Suppressor macrophage treated with lipopolysaccharide for 1 hour (primary cell): ENCODE data around the gene HNRNPAB.
A peak's percentile ranks its signal among the peaks of the same experiment; 100 is the strongest.
"Not testable (repeated sequence)": the region's sequence is repeated elsewhere in the genome, so short reads cannot be mapped to it uniquely, and the experiment has no call there.

Experiments
- DNase-seq, 3 donors: peaks; one replicate each; pipeline ENCODE4 v3.0.0-alpha.2; 2020 to 2022

The HNRNPAB gene

DNA sequence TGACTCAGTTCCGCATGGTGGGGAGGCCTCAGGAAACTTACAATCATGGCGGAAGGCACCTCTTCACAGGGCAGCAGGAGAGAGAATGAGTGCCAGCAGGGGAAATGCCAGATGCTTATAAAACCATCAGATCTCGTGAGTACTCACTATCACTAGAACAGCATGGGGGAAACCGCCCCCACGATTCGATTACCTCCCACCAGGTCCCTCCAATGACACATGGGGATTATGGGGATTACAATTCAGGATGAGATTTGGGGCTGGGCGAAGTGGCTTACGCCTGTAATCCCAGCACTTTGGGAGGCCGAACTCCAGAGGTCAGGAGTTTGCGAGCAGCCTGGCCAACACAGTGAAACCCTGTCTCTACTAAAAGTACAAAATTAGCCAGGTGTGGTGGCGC lies 6.2 kb upstream of the HNRNPAB start:
- not testable (repeated sequence) for DNase-seq

DNA sequence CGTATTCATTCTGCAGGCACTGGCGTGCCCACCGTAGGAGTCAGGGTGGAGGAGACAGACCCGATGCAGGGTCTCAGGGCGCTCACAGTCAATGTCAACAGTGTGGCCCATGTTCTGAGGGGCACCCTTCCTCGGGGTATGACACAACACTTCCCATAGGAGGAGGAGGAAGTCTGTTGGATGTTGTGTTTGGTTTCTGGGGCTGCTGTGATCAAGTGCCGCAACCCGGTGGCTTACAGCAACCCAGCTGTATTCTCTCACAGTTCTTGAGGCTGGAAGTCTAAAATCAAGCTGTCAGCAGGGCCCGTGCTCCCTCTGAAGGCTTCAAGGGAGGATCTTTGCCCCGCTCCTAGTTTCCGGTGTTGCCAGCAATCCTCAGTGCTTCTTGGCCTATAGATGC lies 5.6 kb upstream of the HNRNPAB start:
- peak in 1 of 3 donors; percentile 18 for DNase-seq

DNA sequence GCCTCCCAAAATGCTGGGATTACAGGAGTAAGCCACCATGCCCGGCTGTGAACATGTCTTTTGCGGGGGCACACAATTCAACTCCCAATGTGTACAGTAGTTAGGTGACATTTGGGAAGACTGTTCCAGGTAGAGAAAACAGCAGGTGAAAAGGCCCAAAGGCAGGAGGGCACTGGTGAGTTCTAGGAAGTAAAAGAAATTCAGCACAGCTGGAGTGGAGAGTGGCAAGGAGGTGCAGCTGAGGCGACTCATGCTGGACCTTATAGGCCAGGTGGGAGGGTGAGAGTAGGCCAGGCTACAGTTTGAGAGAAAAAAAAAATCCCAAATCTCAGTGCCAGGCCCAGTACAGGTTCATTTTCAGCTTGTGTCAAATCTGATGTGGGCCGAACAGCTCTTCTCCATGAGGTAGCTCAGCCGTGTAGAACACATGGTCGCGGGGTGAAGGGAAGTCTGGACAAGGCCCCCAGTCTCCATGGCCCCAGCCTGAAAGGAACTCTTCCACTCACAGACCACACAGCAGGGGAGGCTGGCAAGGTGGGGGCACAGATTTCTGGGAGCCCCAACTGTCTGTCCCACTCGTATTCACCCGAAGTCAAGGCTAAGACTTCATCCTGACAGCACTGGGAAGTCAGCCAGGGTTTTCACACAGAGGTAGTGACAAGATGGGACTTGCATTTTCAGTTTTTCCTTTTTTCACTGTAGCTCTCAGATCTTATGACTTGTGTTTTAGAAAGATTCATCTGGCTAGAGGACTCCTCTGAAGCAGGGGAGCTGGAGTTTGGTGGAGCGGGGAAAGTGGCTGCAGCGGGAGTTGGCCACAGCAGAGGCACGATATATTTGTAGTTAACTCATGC lies 4.5 kb upstream of the HNRNPAB start:
- no peak for DNase-seq

DNA sequence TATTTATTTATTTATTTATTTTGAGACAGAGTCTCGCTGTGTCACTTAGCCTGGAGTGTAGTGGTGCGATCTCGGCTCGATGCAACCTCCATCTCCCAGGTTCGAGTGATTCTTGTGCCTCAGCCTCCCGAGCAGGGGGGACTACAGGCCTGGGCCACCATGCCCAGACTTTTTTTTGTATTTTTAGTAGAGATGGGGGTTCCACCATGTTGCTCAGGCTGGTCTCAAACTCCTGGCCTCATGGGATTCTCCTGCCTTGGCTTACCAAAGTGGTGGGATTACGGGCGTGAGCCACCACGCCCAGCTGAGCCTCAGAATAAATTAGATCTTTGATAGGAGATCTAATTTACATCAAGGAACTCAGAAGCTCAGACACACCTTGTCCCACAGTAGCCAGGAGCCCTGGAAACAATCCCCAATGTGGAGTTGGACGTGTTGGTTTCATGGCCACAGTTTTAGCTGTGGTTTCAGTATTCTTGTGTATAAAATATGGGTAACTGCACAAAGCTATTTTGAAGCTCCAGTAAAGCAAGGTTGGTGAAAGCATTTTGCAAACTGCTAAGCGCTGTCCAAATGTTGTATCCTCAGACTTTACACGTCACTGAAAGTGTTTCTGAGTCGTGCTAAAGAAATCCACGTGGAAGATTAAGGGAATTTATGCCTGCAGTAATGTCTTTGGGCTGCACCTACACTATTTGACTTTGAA lies 3.0 kb upstream of the HNRNPAB start:
- no peak for DNase-seq

DNA sequence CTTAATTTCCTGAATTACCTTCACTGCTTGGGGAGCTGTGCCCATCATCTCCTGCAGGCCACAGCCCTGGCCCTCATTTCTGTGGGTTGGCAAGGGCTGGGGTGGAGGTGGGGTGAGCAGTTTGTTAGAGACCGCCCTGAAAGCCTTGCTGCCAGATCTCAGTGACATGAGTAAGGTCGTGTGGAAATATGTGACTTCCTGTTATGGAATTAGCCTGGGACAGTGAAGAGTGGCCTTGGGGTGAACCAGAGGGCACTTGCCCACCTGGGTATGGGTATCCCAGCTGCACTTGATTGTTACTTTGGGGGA lies 2.5 kb upstream of the HNRNPAB start:
- peak; percentile 44 to 63 (median 58) for DNase-seq

DNA sequence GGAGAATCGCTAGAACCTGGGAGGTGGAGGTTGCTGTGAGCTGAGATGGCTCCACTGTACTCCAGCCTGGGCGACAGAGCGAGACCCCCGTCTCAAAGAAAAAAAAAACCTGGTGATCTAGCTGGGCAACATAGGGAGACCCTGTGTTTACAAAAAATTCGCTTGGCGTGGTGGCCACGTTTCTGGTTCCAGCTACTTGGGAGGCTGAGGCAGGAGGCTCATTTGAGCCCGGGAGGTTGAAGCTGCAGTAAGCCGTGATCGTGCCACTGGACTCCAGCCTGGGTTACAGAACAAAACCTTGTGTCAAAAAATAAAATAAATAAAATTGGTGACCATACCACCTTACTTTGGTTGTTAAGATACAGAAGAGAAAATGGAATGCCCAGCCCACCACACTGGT lies 1.8 kb upstream of the HNRNPAB start:
- DNase-seq = no peak

DNA sequence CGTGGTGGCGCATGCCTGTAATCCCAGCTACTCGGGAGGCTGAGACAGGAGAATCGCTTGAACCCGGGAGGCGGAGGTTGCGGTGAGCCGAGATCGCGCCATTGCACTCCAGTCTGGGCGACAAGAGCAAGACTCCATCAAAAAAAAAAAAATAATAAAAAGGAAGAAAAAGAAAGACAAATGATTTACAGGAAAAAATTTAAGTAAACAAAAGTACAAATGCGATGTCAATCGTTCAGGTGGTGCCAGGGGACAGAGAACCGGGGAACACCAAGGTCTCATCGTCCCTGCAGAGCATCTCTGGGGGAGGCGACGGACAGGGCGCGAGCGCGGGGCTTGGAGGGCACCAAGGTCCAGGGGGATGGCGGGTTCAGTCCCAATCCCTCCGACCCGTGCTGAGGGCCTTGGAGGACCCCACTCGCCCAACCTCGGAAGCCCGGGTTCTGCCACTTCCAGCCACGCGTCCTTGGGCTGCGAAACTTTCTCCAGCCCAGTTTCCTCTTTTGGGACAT lies 607 bp upstream of the HNRNPAB start:
- no peak for DNase-seq

DNA sequence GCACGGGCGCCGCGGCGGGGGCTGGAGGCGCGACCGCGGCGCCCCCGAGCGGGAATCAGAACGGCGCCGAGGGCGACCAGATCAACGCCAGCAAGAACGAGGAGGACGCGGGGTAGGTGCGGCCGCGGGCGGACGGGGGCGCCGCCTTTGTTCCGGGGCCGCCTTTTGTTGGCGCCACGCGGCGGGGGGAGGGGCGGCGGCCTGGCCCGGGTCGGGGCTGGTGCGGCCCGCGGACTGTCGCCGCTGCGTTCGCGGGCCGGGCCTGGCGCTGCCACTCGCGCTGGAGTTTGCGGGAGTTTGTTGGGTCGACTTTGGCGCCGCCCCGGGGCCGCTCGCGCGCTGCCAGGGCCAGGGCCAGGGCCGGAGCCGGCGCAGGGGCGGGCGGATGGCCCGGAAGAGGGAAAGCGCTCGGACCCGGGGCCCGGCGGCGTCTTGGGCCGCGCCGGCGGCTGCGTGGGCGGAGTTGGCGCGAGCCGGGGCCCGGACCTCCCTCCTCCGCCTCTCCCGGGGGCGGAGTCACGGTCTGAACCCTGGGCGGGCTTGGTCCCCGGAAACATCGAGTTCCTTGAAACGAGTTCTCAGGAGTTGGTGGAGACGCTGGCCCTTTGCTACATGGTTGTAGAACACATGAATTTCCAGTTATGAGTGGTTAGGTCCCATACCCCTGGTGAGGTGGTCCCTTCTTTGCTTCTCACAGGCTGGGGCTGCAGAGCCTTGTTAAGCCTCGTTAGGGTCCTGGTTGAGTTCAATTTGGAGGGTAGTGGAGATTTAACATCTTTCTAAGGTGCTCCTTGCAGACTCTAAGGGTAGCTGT lies 809 bp downstream of the HNRNPAB start:
- peak; percentile 85 to 94 (median 90) for DNase-seq

DNA sequence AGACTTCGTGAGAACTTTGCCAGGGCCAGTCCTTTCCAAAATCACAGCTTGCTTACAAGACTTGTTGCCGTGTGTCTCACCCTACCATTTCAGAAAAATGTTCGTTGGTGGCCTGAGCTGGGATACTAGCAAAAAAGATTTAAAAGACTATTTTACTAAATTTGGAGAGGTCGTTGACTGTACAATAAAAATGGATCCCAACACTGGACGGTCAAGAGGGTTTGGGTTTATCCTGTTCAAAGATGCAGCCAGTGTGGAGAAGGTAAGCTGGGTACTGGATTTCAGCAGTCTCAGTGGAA lies 1.4 kb downstream of the HNRNPAB start:
- DNase-seq = no peak

DNA sequence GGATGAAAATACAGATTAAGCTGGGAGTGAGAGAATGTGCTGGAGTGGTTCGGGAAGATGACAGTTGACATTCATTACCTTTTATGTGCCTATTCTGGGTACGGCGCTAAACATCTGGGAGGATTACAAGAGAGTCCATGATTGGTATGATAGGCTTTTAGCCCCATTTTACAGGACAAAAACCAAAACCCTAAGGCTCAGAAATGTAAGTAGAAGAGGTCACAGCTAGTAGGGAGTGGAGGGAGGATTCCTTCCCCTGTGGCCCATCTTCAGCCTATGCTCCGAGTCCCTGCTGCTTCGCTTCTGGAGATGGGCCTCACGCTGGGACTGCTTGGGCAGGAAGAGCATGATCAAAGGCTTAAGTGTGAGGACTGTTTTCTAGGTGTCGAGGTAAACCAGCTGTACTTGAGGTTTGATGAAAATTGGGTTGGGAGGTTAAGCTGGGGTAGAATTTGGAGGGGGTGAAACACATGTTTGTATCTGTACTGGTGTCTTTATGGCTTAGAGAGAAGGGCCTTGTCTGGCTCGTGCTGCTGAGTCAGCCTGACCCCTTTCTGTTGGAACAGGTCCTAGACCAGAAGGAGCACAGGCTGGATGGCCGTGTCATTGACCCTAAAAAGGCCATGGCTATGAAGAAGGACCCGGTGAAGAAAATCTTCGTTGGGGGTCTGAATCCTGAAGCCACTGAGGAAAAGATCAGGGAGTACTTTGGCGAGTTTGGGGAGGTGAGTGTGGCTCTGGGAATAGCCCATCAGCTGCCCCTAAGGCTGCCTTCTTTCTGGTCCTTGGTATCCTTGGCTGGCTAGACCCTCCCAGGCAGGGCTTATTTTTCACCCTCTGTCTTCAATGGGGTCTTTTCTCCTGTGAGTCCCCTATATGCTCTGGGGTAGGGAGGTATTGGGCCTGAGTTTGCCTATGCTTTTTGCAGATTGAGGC lies 2.1 kb downstream of the HNRNPAB start:
- DNase-seq = no peak

DNA sequence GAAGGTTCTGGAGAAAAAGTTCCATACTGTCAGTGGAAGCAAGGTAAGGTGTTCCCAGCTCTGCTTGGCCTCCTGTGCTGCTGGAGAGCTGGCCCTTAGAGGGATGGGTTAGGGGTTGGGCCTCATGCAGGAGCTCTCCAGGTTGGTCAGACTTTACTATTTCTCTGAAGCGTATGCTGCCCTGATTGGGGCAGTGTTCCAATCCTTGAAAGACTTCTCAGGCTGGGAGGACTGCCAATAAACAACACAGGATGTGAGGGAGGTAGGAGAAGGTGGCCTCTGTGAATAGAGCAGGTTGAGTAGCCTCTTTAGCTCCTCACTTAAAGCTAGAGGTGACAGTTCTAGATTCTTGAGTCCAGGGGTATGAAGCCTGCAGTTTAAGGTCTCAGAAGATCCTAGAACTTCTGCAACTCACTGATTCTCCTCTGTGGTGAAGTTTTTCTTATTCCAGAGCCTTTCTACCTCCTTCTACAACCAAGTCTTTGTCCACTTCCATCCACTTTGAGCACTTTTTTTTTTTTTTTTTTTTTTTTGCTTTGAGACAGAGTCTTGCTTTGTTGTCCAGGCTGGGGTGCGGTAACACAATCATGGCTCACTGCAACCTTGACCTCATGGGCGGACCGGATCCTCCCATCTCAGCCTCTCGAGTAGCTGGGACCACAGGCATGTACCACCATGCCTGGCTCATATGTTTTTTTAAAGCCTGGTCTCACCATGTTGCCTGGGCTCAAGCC lies 3.0 kb downstream of the HNRNPAB start:
- no peak for DNase-seq

DNA sequence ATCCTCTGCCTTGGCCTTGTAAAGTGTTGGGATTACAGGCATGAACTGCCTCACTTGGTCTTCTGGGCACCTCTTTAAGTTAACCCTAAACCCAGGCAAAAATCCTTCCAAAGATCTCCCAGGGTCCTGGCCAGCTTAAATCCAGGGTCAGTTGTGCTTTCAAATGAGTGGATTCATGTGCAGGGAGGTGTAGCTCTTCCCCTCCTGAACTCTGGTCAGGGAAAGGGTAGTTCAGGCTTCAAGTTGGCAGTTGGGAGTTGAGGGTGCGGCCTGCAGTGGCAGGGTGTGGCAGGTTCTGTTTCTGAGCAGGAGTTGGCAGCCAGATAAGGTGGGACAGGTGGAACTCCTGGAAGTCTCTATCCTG lies 3.6 kb downstream of the HNRNPAB start:
- DNase-seq = no peak

DNA sequence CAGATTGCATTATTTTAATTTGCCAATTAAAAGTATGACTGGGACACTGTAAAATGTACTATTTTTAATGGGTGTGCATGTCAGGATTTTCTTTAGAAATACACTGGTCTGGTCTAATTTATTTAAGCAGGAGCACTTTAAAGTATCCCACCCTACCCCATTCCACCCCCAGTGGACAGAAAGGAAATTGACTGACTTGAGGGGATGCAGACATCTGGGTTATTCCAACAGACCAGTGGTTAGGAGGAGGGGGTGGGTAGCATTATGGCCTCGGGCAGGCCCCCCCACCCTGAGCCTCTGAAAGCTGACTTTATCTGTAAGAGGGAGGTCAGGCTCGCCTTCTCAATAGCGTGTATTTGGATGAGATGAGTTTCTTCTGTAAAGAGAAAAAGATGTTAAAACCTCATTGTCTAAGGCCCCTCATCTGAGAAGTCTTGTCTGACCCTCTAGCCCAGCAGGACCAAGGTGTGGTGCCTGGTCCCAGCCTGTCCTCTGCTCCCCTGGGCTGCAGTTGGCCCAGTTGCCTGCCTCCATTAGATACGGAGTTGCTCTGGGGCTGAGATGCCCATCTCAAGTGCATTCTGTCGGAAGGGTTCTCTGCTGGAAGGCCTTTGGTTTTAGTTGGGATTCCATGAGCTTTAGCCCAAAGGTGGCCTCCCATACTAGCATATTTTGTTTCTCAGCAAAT lies 4.4 kb downstream of the HNRNPAB start:
- no peak for DNase-seq

DNA sequence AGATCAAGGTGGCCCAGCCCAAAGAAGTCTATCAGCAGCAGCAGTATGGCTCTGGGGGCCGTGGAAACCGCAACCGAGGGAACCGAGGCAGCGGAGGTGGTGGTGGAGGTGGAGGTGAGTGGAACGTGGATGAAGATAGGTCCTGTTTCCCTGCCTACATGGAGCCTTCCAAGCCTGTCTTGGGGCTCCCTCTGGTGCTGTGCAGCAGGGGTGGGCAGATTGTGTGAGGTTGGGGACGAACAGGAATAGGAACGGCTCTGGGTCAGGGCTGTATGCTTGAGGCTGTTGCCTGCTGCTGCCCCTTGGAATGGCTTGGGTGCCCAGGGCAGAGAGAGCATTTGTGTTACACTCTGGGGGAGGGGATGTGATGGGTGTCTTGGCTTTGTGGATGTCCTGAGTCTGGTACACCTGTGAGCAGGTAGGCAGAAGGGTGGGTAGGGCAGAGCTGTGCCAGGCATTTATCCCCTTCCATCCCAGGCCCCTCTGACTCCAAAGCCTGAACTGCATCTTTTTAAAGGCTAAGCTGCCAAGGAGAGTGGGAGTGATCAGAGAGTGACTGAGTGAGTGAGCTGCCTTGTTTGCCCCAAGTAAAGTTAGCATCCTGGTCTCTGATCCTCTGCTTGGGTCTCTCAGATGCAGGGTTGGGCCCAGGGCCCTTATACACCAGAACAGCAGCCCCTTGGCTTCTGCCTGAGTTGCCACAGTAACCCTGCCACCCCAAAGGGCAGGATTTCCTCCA lies 5.2 kb downstream of the HNRNPAB start:
- no peak for DNase-seq

DNA sequence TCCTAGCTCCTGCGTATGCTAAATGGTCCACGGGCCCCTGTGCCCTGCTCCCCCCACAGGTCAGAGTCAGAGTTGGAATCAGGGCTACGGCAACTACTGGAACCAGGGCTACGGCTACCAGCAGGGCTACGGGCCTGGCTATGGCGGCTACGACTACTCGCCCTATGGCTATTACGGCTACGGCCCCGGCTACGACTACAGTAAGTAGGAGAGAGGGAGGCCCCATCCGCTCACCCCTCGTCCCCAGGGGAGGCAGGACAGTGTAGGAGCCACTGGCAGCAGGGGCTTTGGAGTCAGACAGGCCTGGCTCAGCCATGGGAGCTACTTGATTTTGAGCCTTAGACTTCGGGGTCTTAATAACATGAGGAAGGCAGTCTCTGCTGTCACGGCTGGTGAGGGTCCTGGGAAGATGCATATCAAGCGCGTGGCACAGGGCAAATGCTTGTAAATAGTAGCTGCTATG lies 5.8 kb downstream of the HNRNPAB start:
- DNase-seq = no peak

DNA sequence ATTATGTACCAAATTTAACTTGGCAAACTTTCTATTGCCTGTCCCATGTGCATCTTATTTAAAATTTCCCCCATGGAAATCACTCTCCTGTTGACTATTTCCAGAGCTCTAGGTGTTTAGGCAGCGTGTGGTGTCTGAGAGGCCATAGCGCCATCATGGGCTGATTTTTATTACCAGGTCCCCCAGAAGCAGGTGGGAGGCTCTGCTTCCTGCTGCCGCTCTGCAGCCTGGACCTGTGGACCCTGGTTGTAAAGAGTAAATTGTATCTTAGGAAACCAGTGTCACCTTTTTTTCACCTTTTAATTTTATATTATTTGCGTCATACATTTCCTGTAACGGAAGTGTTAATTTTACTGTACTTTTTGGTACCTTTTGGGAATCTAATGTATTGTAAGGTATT lies 6.4 kb downstream of the HNRNPAB start:
- DNase-seq = no peak

DNA sequence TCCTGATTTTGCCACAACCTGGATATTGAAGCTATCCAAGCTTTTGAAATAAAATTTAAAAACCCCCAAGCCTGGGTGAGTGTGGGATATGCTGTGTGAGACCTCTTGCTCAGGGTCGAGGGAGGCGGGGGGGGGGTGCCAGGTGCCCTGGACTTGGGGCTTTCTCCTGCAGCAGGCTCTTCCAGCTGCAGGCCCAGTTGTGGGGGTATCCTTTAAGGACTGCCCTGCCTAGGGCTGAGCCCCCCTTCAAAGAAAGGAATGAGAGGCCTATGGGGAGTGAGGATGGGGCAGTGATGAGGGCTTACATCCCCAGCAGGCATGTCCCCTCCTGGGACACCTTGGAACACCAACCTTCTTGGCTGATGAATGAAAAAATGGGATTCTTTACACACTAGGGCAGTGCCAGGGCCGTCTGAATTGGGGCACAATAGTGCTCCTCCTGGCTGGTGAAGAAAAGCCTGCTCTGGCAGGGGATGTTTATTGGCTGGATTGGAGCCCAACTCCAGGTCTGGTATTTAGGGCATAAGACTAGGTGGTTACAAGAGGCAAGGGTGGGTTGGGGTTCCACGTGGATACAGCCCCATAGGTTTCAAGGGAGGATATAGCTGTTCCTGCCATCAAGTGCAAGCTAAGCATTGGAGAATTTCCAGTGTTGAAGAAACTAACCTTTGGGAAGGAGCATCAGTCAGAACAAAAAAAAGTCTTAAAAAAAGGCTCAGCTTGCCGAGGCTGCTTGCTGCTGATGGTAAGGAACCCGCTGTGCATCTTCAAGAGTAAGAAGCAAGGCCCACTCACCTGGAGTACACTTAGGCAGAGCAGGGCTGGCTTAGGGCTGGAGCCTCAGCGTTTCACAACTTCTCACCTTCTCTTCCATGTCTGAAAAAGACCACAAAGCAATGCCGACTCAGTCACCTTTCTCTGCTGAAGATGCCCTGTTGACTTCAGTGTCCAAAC lies 7.0 kb downstream of the HNRNPAB start:
- no peak for DNase-seq

DNA sequence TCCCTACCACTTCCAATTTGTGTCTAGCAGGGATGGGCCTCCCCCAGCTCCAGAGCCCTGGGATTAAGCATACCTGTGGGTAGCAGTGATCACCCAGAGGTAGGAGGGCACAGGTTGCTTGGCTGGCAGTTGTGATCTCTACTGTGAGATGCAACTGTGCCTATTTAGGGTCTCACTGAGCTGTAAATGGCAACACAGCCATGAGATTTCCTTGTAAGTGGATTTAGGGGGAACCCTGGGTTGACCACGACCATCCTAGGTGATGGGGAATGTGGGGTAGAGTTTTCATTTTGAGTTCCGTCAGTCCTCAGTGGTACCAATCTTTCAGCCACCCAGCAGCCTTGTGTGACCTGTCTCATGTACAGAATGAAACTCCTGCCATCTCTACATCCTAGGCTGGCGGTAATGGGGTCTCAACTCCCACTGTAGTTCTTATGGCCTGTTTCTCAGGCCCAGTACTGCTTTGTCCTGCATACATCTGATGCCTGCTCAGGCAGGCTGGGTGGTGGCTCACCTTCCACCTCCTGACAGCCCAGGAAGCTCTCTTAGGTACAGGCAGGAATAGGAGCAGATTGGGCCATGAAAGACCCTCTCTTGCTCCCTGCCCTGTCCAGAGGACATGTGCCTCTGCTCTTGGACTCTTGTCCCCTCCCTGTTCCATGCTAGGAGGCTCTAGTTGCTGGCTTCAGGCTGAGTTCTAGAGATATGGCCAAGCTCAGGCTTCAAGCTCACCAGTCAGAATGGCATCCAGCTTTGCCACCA lies 8.1 kb downstream of the HNRNPAB start:
- DNase-seq = no peak
